Anterior cingulate cortex (tissue), 58 donors: ENCODE measurements around the gene G2E3.

Experiments used
- DNase-seq, 58 donors: peaks; one replicate each; lab custom pipeline; 2025; lab: John Stamatoyannopoulos, UW

Gene G2E3

GRCh38 chr14:30645600-30645999 lies 86.6 kb downstream of the G2E3 start:
- no peak for DNase-seq

DNA sequence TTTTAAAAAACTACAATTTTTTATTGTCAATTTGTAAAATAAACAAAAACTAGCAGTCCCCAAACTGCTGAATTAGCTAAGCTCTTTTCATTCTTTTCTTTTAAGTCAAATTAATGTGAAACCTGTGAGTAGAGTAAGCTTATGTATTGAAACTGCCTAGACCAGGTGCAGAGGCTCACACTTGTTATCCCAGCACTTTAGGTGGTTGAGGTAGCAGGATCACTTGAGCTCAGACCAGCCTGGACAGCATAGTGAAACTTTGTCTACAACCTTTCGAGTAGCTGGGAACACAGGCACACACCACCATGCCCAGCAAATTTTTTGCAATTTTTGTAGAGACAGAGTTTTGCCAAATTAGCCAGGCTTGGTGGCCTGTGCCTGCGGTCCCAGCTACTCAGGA lies 89.5 kb downstream of the G2E3 start:
- no peak for DNase-seq

DNA sequence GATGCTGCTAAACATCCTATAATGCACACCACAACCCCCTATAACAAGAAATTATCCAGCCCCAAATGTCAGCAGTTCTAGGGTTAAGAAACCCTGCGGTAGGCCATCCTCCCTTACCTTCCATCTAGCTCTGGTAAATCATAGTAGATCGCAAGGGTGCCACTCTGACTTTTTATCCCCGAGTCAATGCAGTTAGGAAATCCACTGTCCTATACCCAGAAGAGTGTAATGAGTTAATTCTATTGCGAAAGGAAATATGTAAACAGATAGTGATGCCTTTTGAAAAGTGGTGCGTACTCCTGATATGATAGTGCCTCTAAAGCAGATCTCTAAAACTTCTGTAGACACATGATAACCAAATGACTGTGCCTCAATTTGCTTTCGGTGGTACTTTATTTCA lies 93.0 kb downstream of the G2E3 start:
- DNase-seq: no peak

GRCh38 chr14:30655124-30655523 lies 96.2 kb downstream of the G2E3 start:
- no peak for DNase-seq

GRCh38 chr14:30655658-30656057 lies 96.7 kb downstream of the G2E3 start:
- no peak for DNase-seq

- DNase-seq: peak in 5 of 58 donors; percentile 0 to 6 (median 2)
These were observed 97.3 kb downstream of the G2E3 start for GRCh38 chr14:30656190-30656632.

DNA sequence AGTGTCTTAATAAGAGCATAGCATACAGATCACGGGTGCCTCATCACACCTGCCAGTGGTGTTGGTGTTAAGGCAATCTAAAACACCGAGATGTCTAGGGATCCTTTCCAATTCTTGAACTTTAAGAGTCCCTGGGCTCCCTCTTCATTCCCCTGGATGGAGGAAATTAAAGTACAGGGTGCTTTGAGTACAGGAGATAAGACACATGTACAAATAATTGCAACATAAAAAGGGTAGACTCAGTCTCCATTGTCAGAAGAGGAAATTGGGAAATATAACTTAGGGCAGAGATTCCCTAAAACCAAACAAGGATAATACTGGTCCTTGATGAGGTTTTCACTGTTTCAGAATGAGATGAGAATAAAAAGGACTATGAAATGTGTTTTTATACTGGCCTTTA lies 98.1 kb downstream of the G2E3 start:
- DNase-seq: no peak

DNA sequence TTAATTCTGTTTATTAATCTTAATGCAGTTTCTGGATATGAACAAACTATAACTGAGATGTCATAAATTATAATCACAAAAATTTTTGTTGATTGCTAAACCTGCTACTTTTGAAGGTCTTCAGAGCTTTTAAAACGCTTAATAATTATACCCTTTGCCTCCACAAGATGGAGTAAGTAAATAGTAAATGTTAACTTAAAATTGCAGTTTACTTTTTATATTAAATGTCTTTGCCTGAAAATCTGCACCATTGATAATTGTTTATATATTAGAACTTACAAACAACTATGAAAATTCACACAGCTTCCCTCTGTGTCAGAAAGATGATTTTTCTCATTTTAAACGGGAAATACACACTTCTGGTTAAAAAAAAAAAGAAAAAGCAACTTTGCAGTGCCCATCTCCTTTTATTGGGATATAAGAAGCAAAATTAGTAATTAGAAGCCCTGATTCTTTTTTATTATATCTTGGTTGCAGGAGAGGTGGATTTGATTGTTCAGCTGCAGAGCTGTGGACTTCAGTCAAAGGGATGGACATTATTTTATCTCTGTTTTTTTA lies 98.7 kb downstream of the G2E3 start:
- no peak for DNase-seq

DNA sequence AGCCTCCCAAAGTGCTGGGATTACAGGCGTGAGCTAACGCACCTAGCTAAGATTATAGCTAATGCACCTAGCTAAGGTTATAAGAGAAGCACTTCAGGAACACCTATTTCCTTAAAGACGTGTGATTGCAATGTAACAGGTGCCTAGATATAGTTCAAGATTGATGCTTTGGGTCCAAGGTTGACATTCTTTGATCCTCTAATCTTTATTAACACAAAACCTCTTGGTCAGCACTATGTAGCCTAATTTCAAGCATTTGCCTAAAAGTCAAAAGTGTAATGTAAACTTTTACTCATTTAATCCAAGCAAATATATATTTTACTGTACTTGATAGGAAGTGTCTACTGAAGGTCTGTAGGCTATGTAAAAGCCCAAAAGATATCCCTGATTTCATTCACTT lies 99.7 kb downstream of the G2E3 start:
- no peak for DNase-seq

- DNase-seq: no peak
These were observed 110.6 kb downstream of the G2E3 start for GRCh38 chr14:30669594-30669993.
